Hepatic stellate cell (primary cell): Measurements from ENCODE around the gene SEPTIN1.
"Not testable (repeated sequence)": the region's sequence is repeated elsewhere in the genome, so short reads cannot be mapped to it uniquely, and the experiment has no call there.

Experiments used
- DNase-seq: peaks from one replicate; pipeline ENCODE4 v3.0.0; 2011; ENCODE audit warnings: low spot score

The SEPTIN1 gene

DNA sequence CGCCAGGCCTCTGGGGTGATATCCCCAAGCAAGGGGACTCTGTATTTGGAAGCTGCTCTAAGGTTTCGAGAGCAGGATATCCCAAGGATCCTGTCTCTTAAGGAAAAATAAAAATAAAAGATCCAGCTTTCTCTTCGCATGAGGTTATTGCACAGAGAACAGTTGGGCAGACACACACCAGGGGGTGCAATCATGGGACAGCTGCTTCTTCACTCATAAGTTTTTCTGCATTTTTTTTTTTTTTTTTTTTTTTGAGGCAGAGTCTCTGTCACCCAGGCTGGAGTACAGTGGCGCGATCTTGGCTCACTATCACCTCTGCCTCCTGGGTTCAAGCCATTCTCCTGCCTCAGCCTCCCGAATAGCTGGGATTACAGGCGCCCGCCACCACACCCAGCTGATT, 40.4 kb downstream of the SEPTIN1 start:
- not testable (repeated sequence) for DNase-seq

DNA sequence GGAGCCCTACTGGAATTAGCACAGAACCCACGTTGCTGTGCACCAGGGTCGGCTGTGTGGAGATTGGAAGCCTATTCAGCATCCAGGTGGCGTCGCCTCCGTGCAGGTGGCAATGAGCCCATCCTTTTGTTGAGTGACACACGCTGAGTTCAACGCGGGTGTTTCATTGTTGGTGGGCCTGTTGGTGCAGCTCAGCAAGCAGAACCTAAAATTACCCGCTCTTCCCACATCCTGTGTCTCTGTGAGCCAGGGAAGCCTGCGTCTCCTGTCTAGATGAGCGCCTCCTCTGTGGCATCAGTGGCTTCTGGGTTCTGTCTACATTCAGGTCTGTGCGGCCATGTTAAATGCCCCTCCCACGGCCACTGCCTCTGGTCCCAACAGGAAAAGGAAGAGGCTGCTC, 41.7 kb downstream of the SEPTIN1 start:
- no peak for DNase-seq

- not testable (repeated sequence) for DNase-seq
Measured at GRCh38 chr16:30338715-30339114, 43.6 kb downstream of the SEPTIN1 start.

- not testable (repeated sequence) for DNase-seq
Measured at GRCh38 chr16:30337964-30338357, 44.4 kb downstream of the SEPTIN1 start.

DNA sequence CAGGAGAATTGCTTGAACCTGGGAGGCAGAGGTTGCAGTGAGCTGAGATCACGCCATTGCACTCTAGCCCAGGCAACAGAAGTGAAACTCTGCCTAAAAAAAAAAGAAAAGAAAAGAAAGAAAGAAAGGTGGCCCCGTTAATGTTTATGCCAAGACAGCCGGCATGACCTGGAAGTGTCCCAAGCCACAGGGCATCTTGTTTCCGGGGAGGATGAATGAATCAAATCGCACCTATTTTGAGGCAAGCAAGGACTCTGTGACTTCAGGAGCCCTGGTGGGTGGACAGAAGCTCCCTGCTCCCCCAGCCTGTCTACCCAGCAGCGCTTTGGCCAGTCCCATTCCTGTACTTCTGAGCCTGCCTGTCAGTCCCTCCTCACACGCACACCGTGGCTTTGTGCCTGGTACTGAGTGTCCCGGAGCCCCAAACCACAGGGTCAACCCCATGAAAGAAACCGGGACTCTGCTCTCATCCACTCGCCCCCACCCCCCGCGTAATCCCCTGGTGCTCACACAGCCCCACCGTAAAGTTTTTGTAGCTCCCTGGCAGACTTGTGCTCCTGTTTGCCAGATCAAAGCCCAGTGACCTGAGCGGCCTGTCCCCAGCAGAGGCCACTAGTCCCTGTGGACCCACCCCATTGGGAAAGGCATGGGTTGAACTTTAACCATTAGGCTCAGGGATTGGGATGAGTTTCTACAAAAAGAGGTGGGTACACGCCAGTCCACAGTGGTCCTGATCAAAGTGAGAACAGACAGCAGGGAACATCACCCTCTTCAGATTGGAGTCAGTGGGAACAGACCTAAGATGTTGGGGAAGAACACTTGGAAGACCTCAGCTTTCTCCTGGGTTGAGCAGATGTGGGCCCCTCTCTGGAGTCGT, 46.5 kb downstream of the SEPTIN1 start:
- no peak for DNase-seq

GRCh38 chr16:30335028-30335597, 47.2 kb downstream of the SEPTIN1 start:
- DNase-seq: peak; percentile 51

- peak; percentile 57 for DNase-seq
Measured at GRCh38 chr16:30334473-30334989, 47.8 kb downstream of the SEPTIN1 start.
